ENCODE results near the gene ANKRD44.
A peak's percentile ranks its signal among the peaks of the same experiment; 100 is the strongest.

The ANKRD44 gene

DNA sequence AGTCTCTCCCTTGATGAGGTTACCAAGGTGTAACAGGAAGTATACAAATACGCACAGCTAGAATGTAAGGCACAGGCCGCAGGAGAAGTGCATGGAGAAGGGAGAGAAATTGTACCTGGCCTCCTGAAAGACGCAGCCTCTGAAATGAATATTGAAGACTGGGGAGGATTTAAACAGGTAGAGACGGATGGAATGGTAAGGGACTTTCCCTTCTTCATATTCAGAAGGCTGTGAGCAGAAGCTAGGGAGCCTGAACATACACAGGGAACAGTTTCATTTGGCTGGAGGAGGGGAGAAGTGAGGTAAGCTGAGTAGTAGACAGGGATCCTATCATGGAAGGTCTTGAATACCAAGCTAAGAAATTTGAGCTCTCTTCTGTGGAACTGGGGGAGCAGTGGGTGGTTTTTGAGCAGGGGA, 112.7 kb downstream of the ANKRD44 start:
- no peak for TF ChIP-seq EZH2 (IDR thresholded peaks at IDR 0.05; ENCODE audit: borderline replicate concordance, low read depth, low read length, severe bottlenecking)
- TF ChIP-seq CTCF (IDR thresholded peaks at IDR 0.05; ENCODE audit: borderline replicate concordance, extremely low read depth, low read length, poor library complexity, severe bottlenecking): no peak
- H4K20me1 ChIP-seq (ENCODE audit: insufficient read depth, low read length): no peaks in the 10 kb centered on the region
- peaks cover 69% of the 10 kb centered on the region for H3K4me1 ChIP-seq (ENCODE audit: insufficient read depth, low read length)
- H3K4me3 ChIP-seq (ENCODE audit: low read depth in 1 of 2, low read length in 2 of 2): no peak overlapping the region
- no peaks in the 10 kb centered on the region for H3K27me3 ChIP-seq (ENCODE audit: insufficient read depth, low read length, poor library complexity)
- DNase-seq (no peak), ATAC-seq (ENCODE audit: insufficient read depth, low read depth) (no peak)
- H3K9me3 ChIP-seq (ENCODE audit: insufficient read depth, low read length, severe bottlenecking): no peaks in the 10 kb centered on the region
- peak overlapping the region; percentile 70 for H3K4me2 ChIP-seq (ENCODE audit: insufficient read depth, low read length)
- H3K9ac ChIP-seq (ENCODE audit: low read depth, low read length): peak overlapping the region; percentile 58
- H3K27ac ChIP-seq (ENCODE audit: low read length): peak overlapping the region; percentile 79
- no peak overlapping the region for H2AFZ ChIP-seq (ENCODE audit: low read depth, low read length)
- no peaks in the 10 kb centered on the region for H3K36me3 ChIP-seq (ENCODE audit: insufficient read depth, low read length)
- peaks cover 27% of the 10 kb centered on the region for H3K79me2 ChIP-seq (ENCODE audit: insufficient read depth, low read length)

- ATAC-seq (ENCODE audit: insufficient read depth, low read depth) (no peak), DNase-seq (no peak)
- no peak overlapping the region for H3K9ac ChIP-seq (ENCODE audit: low read depth, low read length)
- H3K27ac ChIP-seq (ENCODE audit: low read length): peak overlapping the region; percentile 13
- H2AFZ ChIP-seq (ENCODE audit: low read depth, low read length): no peak overlapping the region
- no peaks in the 10 kb centered on the region for H4K20me1 ChIP-seq (ENCODE audit: insufficient read depth, low read length)
- peaks cover 22% of the 10 kb centered on the region for H3K79me2 ChIP-seq (ENCODE audit: insufficient read depth, low read length)
- no peak overlapping the region for H3K4me2 ChIP-seq (ENCODE audit: insufficient read depth, low read length)
- H3K36me3 ChIP-seq (ENCODE audit: insufficient read depth, low read length): no peaks in the 10 kb centered on the region
- H3K27me3 ChIP-seq (ENCODE audit: insufficient read depth, low read length, poor library complexity): no peaks in the 10 kb centered on the region
- H3K4me1 ChIP-seq (ENCODE audit: insufficient read depth, low read length): peaks cover 65% of the 10 kb centered on the region
- H3K4me3 ChIP-seq (ENCODE audit: low read depth in 1 of 2, low read length in 2 of 2): no peak overlapping the region
- no peaks in the 10 kb centered on the region for H3K9me3 ChIP-seq (ENCODE audit: insufficient read depth, low read length, severe bottlenecking)
- TF ChIP-seq EZH2 (IDR thresholded peaks at IDR 0.05; ENCODE audit: borderline replicate concordance, low read depth, low read length, severe bottlenecking): no peak
These were observed 113.9 kb downstream of the ANKRD44 start for GRCh38 chr2:197196541-197197180.

- Histone ChIP-seq H3K4me3 (ENCODE audit: low read depth in 1 of 2, low read length in 2 of 2) (no peak overlapping the region), H3K4me2 (ENCODE audit: insufficient read depth, low read length) (no peak overlapping the region), H4K20me1 (ENCODE audit: insufficient read depth, low read length) (no peaks in the 10 kb centered on the region), H3K27me3 (ENCODE audit: insufficient read depth, low read length, poor library complexity) (no peaks in the 10 kb centered on the region), H2AFZ (ENCODE audit: low read depth, low read length) (no peak overlapping the region), H3K4me1 (ENCODE audit: insufficient read depth, low read length) (peaks cover 56% of the 10 kb centered on the region), H3K27ac (ENCODE audit: low read length) (no peak overlapping the region), H3K9ac (ENCODE audit: low read depth, low read length) (no peak overlapping the region), H3K9me3 (ENCODE audit: insufficient read depth, low read length, severe bottlenecking) (no peaks in the 10 kb centered on the region), H3K79me2 (ENCODE audit: insufficient read depth, low read length) (peaks cover 21% of the 10 kb centered on the region), H3K36me3 (ENCODE audit: insufficient read depth, low read length) (no peaks in the 10 kb centered on the region)
- DNase-seq: no peak
- no peak for TF ChIP-seq EZH2 (IDR thresholded peaks at IDR 0.05; ENCODE audit: borderline replicate concordance, low read depth, low read length, severe bottlenecking)
- TF ChIP-seq CTCF (IDR thresholded peaks at IDR 0.05; ENCODE audit: borderline replicate concordance, extremely low read depth, low read length, poor library complexity, severe bottlenecking): no peak
- no peak for ATAC-seq (ENCODE audit: insufficient read depth, low read depth)
These were observed 115.1 kb downstream of the ANKRD44 start for GRCh38 chr2:197195518-197195917.

DNA sequence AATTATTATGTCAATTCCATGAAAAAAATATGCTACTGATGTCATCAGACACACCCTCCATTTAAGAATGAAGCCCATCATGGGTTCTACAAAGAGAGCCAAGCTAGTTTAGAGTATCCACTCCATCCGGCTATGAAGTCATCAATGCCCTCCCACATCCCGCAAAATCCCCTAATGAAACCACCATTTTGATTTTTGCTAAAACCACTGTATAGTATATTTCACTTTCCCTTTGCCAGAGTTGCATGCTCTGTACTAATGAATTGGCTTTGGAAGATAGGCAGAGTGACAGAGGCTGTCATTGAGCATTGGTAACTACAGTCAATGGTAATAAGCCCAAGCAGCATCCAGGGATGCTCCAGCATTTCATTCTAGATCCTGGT, 118.6 kb downstream of the ANKRD44 start:
- H3K9me3 ChIP-seq (ENCODE audit: insufficient read depth, low read length, severe bottlenecking): no peaks in the 10 kb centered on the region
- H3K36me3 ChIP-seq (ENCODE audit: insufficient read depth, low read length): no peaks in the 10 kb centered on the region
- no peak overlapping the region for H3K4me3 ChIP-seq (ENCODE audit: low read depth in 1 of 2, low read length in 2 of 2)
- H3K27ac ChIP-seq (ENCODE audit: low read length): no peak overlapping the region
- H4K20me1 ChIP-seq (ENCODE audit: insufficient read depth, low read length): no peaks in the 10 kb centered on the region
- H3K4me1 ChIP-seq (ENCODE audit: insufficient read depth, low read length): peaks cover 20% of the 10 kb centered on the region
- DNase-seq (no peak), ATAC-seq (ENCODE audit: insufficient read depth, low read depth) (peak; percentile 59)
- no peaks in the 10 kb centered on the region for H3K27me3 ChIP-seq (ENCODE audit: insufficient read depth, low read length, poor library complexity)
- TF ChIP-seq EZH2 (IDR thresholded peaks at IDR 0.05; ENCODE audit: borderline replicate concordance, low read depth, low read length, severe bottlenecking) (no peak), CTCF (IDR thresholded peaks at IDR 0.05; ENCODE audit: borderline replicate concordance, extremely low read depth, low read length, poor library complexity, severe bottlenecking) (no peak)
- no peak overlapping the region for H3K4me2 ChIP-seq (ENCODE audit: insufficient read depth, low read length)
- H3K9ac ChIP-seq (ENCODE audit: low read depth, low read length): no peak overlapping the region
- H2AFZ ChIP-seq (ENCODE audit: low read depth, low read length): no peak overlapping the region
- peaks cover 14% of the 10 kb centered on the region for H3K79me2 ChIP-seq (ENCODE audit: insufficient read depth, low read length)
